ENCODE data around the gene NMT1. TPM values are rescaled to one million over a fixed set of nuclear protein-coding genes. Genes with fewer than 3 reads are reported as not detected.

The NMT1 gene
- total RNA-seq, 1 experiment from 2014 or later, result 173 TPM

DNA sequence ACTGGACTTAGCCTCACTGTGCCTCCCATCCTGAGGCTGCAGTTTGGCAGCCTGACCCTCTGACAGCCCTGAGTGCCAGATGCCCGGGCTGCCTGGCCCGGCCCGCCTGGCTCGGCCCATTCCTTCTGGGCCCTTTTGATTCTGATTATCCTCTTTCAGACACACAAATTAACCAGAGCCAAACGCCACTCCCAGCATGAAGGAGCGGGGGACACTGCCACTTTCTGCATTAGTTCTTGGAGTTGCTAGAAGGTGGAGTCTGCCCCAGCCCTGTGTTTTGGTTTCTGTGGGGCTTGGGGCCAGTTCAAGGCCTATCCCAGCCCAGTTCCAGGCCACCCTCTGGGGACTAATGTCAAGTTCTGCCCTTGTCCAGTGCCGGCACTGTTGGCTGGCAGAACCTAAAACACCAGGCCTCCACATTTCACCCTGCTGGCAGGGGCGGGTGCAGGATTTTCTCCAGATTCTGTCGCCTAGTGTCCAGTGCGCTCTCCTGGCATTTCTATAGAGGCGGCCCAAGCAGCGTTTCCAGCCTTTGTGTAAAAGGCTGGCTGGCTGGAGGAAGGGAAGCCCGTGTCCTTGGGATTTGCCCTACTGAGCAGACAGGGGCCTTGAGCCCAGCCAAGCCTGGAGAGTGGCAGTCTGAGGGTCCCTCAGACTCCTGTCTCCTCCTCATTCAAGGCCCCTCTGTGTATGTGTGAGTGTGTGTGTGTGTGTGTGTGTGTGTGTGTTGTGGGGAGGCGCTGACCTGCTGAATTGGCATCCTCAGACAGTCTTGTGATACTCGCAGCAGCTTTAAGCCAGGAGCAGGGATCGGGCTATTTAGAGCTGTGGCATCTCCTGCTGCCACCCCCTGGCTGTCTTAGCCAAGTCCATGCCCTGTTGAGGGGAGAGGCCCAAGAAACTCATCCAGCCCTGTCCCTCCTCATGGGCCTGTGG lies 49.8 kb downstream of the NMT1 start (continued):
- TF ChIP-seq, protein P1, sequence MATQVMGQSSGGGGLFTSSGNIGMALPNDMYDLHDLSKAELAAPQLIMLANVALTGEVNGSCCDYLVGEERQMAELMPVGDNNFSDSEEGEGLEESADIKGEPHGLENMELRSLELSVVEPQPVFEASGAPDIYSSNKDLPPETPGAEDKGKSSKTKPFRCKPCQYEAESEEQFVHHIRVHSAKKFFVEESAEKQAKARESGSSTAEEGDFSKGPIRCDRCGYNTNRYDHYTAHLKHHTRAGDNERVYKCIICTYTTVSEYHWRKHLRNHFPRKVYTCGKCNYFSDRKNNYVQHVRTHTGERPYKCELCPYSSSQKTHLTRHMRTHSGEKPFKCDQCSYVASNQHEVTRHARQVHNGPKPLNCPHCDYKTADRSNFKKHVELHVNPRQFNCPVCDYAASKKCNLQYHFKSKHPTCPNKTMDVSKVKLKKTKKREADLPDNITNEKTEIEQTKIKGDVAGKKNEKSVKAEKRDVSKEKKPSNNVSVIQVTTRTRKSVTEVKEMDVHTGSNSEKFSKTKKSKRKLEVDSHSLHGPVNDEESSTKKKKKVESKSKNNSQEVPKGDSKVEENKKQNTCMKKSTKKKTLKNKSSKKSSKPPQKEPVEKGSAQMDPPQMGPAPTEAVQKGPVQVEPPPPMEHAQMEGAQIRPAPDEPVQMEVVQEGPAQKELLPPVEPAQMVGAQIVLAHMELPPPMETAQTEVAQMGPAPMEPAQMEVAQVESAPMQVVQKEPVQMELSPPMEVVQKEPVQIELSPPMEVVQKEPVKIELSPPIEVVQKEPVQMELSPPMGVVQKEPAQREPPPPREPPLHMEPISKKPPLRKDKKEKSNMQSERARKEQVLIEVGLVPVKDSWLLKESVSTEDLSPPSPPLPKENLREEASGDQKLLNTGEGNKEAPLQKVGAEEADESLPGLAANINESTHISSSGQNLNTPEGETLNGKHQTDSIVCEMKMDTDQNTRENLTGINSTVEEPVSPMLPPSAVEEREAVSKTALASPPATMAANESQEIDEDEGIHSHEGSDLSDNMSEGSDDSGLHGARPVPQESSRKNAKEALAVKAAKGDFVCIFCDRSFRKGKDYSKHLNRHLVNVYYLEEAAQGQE (IDR thresholded peaks at IDR 0.05; ENCODE audit: low read depth), result no peak
- TF ChIP-seq ELF1 (IDR thresholded peaks at IDR 0.05; ENCODE audit: borderline replicate concordance, low read depth), result no peak
- no peak; the same call in 1 of the 2 replicates for TF ChIP-seq POLR2AphosphoS5 (IDR thresholded peaks at IDR 0.05; ENCODE audit: low read depth, low read length)
- no peak for TF ChIP-seq TCF7L2 (IDR thresholded peaks at IDR 0.05; ENCODE audit: borderline replicate concordance, extremely low read depth, insufficient read depth, insufficient read length)
- no peak for TF ChIP-seq SIN3A (IDR thresholded peaks at IDR 0.05; ENCODE audit: low read depth)
- no peak for TF ChIP-seq RAD21 (IDR thresholded peaks at IDR 0.05; ENCODE audit: low read depth)
- TF ChIP-seq, protein P2, sequence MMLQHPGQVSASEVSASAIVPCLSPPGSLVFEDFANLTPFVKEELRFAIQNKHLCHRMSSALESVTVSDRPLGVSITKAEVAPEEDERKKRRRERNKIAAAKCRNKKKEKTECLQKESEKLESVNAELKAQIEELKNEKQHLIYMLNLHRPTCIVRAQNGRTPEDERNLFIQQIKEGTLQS (IDR thresholded peaks at IDR 0.05), result no peak
- TF ChIP-seq YY1 (IDR thresholded peaks at IDR 0.05; ENCODE audit: extremely low read depth, insufficient replicate concordance, low read depth, low read length), result no peak
- TF ChIP-seq EZH2phosphoT487 (IDR thresholded peaks at IDR 0.05; ENCODE audit: borderline replicate concordance), result no peak

All from HCT116 (cell line).